ENCODE results near the gene ADRA2B.
"Not testable (repeated sequence)": the region's sequence is repeated elsewhere in the genome, so short reads cannot be mapped to it uniquely, and the experiment has no call there.

ADRA2B gene

GRCh38 chr2:96073170-96073775, 43.1 kb downstream of the ADRA2B start:
- Mint-ChIP-seq H3K27me3 (no peaks in the 10 kb centered on the region), H3K27ac (no peak overlapping the region), H3K9me3 (peaks cover 15% of the 10 kb centered on the region), H3K36me3 (ENCODE audit: low read depth) (no peaks in the 10 kb centered on the region), H3K4me3 (no peak overlapping the region), H3K4me1 (ENCODE audit: low read depth) (no peaks in the 10 kb centered on the region)
- no peak for DNase-seq

GRCh38 chr2:96072746-96073145, 43.6 kb downstream of the ADRA2B start:
- no peak for DNase-seq
- H3K4me3 Mint-ChIP-seq = no peak overlapping the region
- no peak overlapping the region for H3K27ac Mint-ChIP-seq
- no peaks in the 10 kb centered on the region for H3K36me3 Mint-ChIP-seq (ENCODE audit: low read depth)
- peaks cover 15% of the 10 kb centered on the region for H3K9me3 Mint-ChIP-seq
- no peaks in the 10 kb centered on the region for H3K4me1 Mint-ChIP-seq (ENCODE audit: low read depth)
- no peaks in the 10 kb centered on the region for H3K27me3 Mint-ChIP-seq

DNA sequence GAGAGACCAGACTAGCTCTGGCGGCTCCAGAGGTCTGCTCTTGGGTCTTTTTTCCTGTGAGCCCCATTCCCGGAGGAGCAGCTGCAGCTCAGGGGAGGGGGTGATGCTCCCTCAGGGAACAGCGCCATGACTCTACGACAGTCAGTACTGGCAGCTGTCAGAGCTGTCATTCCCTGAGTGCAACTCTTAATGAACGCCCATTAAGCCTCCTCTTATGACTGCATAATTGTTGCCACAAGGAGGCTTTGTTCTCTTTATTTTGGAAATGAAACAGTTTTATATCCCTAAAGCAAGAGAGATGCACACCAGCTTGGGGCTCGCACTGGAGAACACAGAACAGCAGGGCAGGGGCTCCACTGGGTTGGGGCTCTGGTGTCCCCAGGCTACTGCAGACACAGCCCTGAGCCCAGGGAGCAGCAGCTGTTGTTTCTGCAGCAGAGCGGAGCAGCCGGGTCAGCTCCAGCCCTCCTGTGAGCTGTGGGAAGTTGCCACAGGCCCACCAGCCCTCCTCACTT, 44.3 kb downstream of the ADRA2B start:
- peaks cover 13% of the 10 kb centered on the region for H3K9me3 Mint-ChIP-seq
- not testable (repeated sequence) for H3K27me3 Mint-ChIP-seq; H3K4me1 Mint-ChIP-seq (ENCODE audit: low read depth); H3K36me3 Mint-ChIP-seq (ENCODE audit: low read depth); H3K27ac Mint-ChIP-seq; H3K4me3 Mint-ChIP-seq; DNase-seq

DNA sequence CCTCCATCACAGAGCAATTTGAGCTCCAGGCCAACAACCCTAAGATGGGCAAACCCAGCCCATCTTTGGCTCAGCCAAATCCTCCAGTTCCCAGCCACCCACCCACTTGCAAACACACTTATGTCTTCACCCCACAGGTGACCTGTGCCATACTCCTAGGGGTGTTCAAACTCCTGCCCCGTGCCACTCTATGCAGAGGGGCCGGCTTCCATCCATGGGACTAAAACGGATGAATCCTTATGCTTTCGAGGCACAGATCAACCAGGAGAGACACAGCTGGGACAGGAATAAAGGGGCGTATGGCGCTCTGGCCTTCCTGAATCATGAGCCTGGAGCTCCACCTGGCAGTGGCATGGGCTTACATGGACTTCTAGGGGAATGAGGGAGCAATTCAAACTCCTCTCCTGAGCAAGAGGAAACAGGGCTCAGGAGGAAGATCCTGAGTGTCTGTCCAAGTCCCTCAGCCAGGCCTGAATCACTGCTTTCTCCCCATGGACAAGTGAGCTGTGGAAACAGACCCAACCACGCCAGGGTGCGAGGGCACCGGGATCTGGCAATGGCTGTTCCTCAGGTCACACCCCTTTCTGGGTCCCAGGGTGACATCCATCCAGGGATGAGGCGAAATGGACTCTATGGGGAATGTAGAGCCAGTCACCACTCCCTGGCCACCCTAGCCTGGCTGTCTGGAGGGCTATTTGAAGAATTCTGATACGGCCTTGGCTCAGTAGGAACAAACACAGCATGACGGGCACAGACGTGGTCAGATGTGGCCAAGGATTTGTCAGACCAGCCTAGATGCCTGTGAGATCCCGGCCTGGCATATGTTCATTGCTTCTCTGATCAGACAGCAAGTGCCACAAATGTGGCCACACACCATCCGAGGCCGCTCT, 45.0 kb downstream of the ADRA2B start:
- not testable (repeated sequence) for H3K27me3 Mint-ChIP-seq, H3K27ac Mint-ChIP-seq
- H3K9me3 Mint-ChIP-seq = peaks cover 11% of the 10 kb centered on the region

DNA sequence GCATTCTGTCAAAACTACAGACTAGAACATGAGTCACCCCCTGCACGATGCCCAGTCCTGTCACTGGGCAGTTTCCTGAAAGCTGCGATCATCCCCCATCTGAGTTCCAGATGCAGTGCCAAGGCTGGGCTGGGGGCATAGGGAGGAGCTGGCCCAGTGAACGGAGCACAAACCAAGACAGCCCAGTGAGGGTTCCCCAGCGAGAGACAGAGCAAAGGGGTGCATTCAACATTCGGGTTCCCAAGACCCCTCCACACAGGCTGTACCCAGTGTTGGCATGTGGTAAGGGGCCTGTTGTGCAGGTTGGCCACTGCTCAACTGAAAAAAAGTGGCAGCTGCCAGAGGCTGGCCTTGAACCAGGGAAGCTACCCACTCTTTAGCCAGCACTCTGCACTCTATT, 46.0 kb downstream of the ADRA2B start:
- not testable (repeated sequence) for H3K36me3 Mint-ChIP-seq (ENCODE audit: low read depth); H3K27ac Mint-ChIP-seq; H3K9me3 Mint-ChIP-seq; H3K4me1 Mint-ChIP-seq (ENCODE audit: low read depth); H3K4me3 Mint-ChIP-seq; H3K27me3 Mint-ChIP-seq
- DNase-seq = peak; percentile 15

More for the DNA sequence above, 45.0 kb downstream of the ADRA2B start:
- not testable (repeated sequence) for H3K36me3 Mint-ChIP-seq (ENCODE audit: low read depth); H3K4me3 Mint-ChIP-seq; H3K4me1 Mint-ChIP-seq (ENCODE audit: low read depth); DNase-seq

GRCh38 chr2:96069878-96070277, 46.5 kb downstream of the ADRA2B start:
- not testable (repeated sequence) for H3K36me3 Mint-ChIP-seq (ENCODE audit: low read depth)

DNA sequence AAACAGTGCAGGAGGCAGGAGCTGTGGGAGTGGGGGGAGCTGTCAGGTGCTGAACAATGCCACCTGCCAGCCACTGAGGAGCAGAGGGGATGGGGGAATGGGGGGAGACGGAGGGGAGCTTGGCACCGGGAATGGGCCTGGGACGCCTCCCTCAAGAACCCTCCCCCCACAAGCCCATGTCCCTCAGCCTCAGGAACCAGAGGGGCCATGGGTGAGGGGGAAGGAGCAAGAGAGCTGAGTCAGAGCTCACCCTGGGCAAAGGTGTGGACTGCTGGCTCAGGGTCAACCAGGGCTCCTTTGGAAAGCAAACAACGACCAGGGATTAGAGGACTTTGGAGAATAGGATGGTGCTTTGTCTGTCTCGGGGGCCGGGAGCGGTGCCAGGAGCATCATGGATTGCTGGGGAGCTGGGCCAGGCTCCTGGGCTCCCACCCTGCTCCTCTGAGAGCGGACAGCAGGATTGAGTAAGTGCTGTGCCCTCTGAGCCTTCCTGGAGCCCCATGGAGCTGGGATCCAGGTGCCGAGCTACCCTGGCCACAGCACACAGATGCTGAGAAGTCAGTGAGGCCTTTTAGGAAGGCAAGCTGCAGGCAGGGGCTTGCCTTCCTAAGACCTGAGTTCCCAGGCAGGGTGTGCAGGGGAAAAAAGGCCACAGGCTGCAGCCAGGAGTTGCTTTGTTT, 48.3 kb downstream of the ADRA2B start:
- H3K27ac Mint-ChIP-seq; H3K4me3 Mint-ChIP-seq; H3K4me1 Mint-ChIP-seq (ENCODE audit: low read depth); H3K36me3 Mint-ChIP-seq (ENCODE audit: low read depth); H3K27me3 Mint-ChIP-seq; H3K9me3 Mint-ChIP-seq: not testable (repeated sequence)
- peak; percentile 7 for DNase-seq

More at GRCh38 chr2:96069878-96070277, 46.5 kb downstream of the ADRA2B start:
- H3K27me3 Mint-ChIP-seq; H3K4me3 Mint-ChIP-seq; DNase-seq; H3K9me3 Mint-ChIP-seq; H3K4me1 Mint-ChIP-seq (ENCODE audit: low read depth); H3K27ac Mint-ChIP-seq: not testable (repeated sequence)

DNA sequence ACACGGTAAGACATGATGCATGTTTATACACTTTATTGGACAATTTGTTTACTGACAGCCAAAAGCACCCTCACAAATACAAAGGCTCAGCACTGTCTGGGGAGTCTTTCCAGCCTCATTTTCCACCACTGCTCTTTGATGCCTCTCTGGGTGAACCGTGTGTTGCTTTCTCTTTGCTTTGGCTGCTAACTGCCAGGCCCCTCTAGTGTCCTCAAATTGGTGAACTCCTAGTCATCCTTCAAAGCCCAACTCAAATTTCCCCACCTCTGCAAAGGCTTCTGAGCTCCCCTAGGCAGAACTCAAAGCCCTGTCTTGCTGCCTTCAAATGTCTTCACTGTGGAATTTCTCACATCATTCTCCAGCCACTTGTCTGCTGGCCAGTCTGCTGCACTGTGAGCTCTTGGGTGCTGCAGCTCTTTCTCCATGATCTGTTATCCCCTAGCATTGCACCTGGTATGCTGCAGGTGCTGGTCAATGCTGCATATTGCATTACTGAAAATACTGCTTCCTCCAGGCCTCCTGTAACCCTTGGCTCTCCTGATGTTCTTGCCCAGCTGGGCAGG, 49.2 kb downstream of the ADRA2B start:
- DNase-seq = peak; percentile 2
- H3K4me3 Mint-ChIP-seq; H3K27ac Mint-ChIP-seq; H3K36me3 Mint-ChIP-seq (ENCODE audit: low read depth); H3K27me3 Mint-ChIP-seq; H3K4me1 Mint-ChIP-seq (ENCODE audit: low read depth); H3K9me3 Mint-ChIP-seq: not testable (repeated sequence)

DNA sequence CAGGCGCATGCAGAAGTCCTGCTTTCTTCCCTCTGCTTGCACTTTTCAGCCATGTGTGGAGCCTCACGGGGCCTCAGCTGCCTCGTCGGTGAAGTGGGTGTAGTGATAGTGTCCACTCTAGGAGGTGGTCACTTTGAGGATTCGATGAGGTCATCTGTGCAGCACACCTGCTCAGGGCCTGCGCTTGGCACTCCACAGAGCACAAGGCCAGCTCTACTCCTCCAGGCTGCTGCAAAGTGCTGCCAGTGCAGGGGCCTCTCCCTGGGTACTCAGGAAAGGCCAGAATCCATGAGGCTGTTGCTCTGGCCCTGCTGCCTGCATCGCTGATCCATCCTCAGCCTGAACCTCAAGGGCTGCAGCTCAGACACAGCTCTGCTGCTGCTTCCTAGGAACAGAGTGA, 49.9 kb downstream of the ADRA2B start:
- H3K4me3 Mint-ChIP-seq; H3K36me3 Mint-ChIP-seq (ENCODE audit: low read depth); DNase-seq; H3K4me1 Mint-ChIP-seq (ENCODE audit: low read depth); H3K27ac Mint-ChIP-seq; H3K27me3 Mint-ChIP-seq; H3K9me3 Mint-ChIP-seq: not testable (repeated sequence)

DNA sequence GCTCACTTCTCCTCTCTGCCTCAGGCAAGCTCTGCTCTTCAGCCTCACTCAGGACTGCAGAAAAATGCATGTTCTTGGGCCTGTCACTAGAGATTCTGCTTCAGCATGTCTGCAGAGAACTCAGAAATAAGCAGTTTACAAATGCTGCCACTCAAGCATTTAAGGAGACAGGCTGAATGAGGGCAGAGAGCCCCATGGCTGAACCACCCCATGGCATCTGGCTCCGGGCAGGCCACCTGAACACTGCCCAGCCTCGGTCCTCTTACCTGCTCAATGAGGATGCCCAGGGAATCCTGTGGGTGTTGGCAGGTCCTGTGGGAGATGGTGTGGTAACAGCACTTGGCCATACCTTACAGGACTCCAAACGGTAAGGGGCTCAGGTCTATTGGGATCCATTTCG, 50.4 kb downstream of the ADRA2B start:
- H3K36me3 Mint-ChIP-seq (ENCODE audit: low read depth); H3K27me3 Mint-ChIP-seq; H3K4me3 Mint-ChIP-seq; H3K9me3 Mint-ChIP-seq; H3K27ac Mint-ChIP-seq; H3K4me1 Mint-ChIP-seq (ENCODE audit: low read depth): not testable (repeated sequence)
- DNase-seq = peak; percentile 18

DNA sequence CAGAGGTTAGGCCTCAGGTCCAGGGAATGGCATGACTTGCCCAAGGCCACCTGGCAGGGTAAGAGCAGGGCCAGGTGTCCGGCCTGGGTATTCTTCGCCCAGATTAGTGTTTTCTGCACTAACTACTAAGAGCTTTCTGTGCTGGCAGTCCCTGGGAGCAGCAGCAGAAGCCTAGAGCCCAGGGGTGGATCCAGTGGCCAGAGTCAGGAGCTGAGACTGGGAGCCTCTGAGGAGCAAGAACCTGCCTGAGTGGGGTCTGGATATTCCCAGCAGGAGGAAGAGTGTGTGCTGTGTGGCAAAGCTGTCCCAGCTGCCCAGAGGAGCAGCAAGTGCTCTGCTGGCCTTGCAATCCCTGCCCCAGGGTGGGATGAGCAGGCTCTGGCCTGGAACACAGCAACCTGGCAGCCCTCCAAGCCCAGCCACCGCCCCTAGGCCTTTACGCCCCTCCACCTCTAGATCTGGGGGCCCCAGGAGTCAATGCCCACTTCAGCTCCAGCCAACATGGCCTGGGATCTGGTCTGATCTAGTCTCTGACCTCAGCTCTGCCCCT, 50.9 kb downstream of the ADRA2B start:
- peaks cover 5% of the 10 kb centered on the region for H3K4me1 Mint-ChIP-seq (ENCODE audit: low read depth)
- H3K36me3 Mint-ChIP-seq (ENCODE audit: low read depth) = no peaks in the 10 kb centered on the region
- no peaks in the 10 kb centered on the region for H3K9me3 Mint-ChIP-seq
- H3K4me3 Mint-ChIP-seq = no peak overlapping the region
- no peaks in the 10 kb centered on the region for H3K27me3 Mint-ChIP-seq
- H3K27ac Mint-ChIP-seq = no peak overlapping the region
- DNase-seq = no peak

- H3K4me1 Mint-ChIP-seq (ENCODE audit: low read depth); H3K27ac Mint-ChIP-seq; H3K9me3 Mint-ChIP-seq; H3K4me3 Mint-ChIP-seq; DNase-seq; H3K27me3 Mint-ChIP-seq; H3K36me3 Mint-ChIP-seq (ENCODE audit: low read depth): not testable (repeated sequence)
Measured at GRCh38 chr2:96064760-96065159, 51.6 kb downstream of the ADRA2B start.

DNA sequence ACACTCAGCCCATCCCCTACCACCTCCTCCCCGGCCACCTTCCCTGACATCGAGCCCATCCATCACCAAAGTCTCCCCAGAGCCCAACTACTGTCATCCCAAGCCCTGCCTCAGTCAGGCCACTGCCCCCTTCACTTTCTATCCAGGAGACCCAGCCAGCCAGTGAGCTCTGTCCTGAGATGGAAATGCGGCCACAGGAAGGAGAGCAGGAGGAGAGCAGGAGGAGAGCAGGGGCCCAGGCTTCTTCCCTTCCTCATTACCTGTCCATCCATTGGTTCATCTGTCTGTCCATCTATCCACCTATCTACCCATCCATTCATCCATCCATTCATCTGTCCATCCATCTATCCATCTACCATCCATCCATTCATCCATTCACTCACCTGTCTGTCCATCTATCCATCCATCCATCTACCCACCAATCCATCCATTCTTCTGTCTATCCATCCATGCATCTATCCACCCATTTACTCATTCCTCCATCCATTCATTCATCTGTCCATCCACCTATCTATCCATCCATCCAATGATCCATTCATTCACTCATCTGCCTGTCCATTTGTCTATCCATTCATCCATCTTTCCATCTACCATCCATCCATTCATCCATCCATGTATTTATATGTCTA, 52.2 kb downstream of the ADRA2B start:
- H3K27ac Mint-ChIP-seq; DNase-seq; H3K4me1 Mint-ChIP-seq (ENCODE audit: low read depth); H3K27me3 Mint-ChIP-seq; H3K9me3 Mint-ChIP-seq; H3K36me3 Mint-ChIP-seq (ENCODE audit: low read depth); H3K4me3 Mint-ChIP-seq: not testable (repeated sequence)
